HG03139 (cell line): Measurements from ENCODE around the gene HOXD9.

Experiments used
- ATAC-seq: cut with Tn5 transposase; IDR thresholded peaks from one replicate; pipeline ENCODE4 v1.9.1; 2021; ENCODE audit not compliant: unreplicated experiment

Gene HOXD9

GRCh38 chr2:176164611-176165369 lies 42.3 kb downstream of the HOXD9 start:
- ATAC-seq: no peak

GRCh38 chr2:176165370-176166050 lies 43.0 kb downstream of the HOXD9 start:
- no peak for ATAC-seq

- no peak for ATAC-seq
Measured at GRCh38 chr2:176166272-176166671, 43.8 kb downstream of the HOXD9 start.

- no peak for ATAC-seq
Measured at GRCh38 chr2:176167398-176167797, 44.9 kb downstream of the HOXD9 start.

GRCh38 chr2:176169181-176169580 lies 46.7 kb downstream of the HOXD9 start:
- ATAC-seq: no peak

GRCh38 chr2:176169711-176170110 lies 47.2 kb downstream of the HOXD9 start:
- ATAC-seq: no peak

- no peak for ATAC-seq
Measured at GRCh38 chr2:176170602-176171305, 48.2 kb downstream of the HOXD9 start.

- ATAC-seq: no peak
Measured at GRCh38 chr2:176171351-176172006, 49.0 kb downstream of the HOXD9 start.

GRCh38 chr2:176172007-176172894 lies 49.7 kb downstream of the HOXD9 start:
- ATAC-seq: no peak

GRCh38 chr2:176172895-176173566 lies 50.5 kb downstream of the HOXD9 start:
- ATAC-seq: no peak

GRCh38 chr2:176173567-176174381 lies 51.3 kb downstream of the HOXD9 start:
- no peak for ATAC-seq

- ATAC-seq: no peak
Measured at GRCh38 chr2:176174382-176174823, 51.9 kb downstream of the HOXD9 start.
